Measurements from ENCODE around the gene SUCO.

Gene SUCO

DNA sequence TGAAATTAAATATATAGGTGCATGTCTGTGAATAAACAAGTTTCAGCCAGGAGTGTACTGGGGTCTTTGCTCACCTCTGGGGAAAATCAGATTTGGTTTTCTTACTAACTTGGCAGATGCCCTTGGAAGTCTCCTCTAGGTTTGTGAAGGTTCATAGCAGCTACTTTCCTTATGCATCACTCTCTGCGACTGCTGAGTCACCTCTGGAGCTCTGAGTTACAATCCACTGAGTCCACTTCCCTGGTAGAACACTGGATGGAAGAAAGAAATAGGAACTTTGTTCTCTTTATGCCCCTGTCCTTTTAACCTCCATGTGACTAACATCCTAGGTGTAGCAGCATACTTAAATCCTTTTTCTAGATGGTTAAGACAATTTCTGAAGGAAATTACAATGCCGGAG lies 121.6 kb downstream of the SUCO start:
- no peak for DNase-seq

DNA sequence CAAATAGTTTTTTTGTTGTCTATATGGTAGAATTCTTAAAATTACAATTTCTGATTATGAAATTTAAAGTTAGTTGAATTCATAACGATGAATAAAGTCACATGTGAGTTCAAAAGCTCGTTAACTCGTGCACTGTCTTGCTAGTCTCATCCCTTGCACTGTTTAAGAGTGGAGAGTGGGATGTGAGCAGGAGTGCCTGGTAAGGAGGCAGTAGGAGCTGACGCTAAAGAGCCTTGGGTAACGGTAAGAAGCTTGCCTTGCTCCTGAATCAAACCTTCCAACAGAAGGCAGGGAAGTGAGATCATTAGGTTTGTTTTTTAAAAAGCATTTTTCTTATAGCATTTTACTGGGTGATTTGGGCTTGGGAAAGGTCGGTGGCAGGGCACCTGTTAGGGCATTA lies 123.6 kb downstream of the SUCO start:
- no peak for DNase-seq

DNA sequence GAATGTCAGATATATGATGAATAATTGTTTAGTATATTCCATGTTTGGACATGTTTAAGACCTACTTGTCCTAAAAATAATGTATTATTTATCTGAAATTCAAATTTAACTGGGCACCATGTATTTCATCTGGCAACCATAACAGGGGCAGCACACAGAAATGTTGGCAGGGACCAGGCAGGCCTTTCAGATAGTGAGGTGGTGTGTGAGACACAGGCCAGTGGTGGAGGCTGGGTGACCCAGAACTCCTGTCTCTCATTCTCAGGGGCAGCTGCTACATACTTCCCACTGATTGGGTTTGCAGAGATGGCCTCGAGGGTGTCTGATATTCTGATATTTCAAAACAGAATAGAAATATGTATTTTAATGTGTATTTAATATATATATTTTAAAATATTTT lies 124.6 kb downstream of the SUCO start:
- DNase-seq = no peak

DNA sequence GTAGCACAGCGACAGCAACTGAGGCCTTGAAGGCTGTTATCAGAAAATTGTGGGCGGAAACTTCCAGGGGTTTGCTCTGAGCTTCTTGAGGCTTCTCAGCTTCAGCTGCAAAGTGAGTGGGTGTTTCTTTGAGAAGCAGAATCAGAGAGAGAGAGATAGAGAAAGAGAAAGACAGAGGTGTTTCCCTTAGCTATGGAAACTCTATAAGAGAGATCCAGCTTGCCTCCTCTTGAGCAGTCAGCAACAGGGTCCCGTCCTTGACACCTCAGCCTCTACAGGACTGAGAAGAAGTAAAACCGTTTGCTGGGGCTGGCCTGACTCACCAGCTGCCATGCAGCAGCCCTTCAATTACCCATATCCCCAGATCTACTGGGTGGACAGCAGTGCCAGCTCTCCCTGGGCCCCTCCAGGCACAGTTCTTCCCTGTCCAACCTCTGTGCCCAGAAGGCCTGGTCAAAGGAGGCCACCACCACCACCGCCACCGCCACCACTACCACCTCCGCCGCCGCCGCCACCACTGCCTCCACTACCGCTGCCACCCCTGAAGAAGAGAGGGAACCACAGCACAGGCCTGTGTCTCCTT lies 126.0 kb downstream of the SUCO start, which contains the start of gene FASLG:
Gene FASLG (plus strand): TSS at position 233 of the 583 bp plus-strand sequence. CDS start 99 bp downstream, at position 332.
- DNase-seq = no peak

DNA sequence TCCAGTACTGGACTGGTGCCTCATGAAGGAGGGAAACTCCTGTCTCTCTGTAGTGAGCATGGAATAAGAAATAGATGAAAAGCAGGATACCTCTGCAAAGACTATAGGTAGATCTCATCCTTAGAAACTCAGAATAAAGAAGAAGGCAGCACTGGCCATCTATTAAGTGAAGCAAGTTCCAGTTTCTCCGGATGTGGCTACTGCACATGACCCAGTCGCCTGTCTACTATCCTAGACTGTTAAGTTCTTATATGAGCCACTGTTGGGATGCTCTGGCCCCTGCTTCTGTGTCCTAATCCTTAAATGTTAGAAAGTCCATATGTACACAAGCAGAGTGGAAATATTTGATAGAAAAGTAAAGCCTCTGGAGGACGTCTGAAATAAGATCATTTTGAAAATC lies 128.2 kb downstream of the SUCO start:
- no peak for DNase-seq
